PC-3 (cell line): ENCODE measurements around the gene SYNE1.

ENCODE experiments used
- EZH2 ChIP-seq: fragments of 300-600 bp; sonication (generic); IDR thresholded peaks from one replicate; pipeline ENCODE4 v1.6.1; 2017; ENCODE audit warnings: antibody characterized with exemption, mild to moderate bottlenecking, low read length; ENCODE audit not compliant: unreplicated experiment
- TF ChIP-seq, protein P1 (sequence below): fragments of 300-600 bp; sonication (generic); conservative IDR thresholded peaks from 2 replicates; pipeline ENCODE4 v1.5.1; 2017; ENCODE audit warnings: antibody characterized with exemption, low read depth, mild to moderate bottlenecking, low read length

DNA sequence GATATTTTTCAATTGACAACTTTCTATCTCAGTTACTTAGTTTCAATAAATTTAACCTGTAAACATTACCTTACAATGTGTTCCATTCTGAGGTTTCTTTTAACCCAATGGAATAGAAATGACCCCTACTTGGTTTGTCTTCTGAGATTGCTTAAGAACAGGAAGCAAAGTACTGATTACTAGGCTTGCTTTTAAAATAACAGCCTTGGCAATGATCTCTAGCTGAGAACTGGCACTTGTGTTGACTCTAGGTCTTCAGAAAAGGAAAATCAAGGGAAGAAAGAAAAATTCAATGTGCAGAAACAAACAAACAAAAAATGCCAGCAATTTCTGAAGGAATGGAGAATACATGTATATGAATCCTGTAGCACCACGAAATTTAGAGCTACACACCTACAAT, 66.1 kb downstream of the SYNE1 start:
- TF ChIP-seq EZH2, result no peak
- TF ChIP-seq, protein P1, sequence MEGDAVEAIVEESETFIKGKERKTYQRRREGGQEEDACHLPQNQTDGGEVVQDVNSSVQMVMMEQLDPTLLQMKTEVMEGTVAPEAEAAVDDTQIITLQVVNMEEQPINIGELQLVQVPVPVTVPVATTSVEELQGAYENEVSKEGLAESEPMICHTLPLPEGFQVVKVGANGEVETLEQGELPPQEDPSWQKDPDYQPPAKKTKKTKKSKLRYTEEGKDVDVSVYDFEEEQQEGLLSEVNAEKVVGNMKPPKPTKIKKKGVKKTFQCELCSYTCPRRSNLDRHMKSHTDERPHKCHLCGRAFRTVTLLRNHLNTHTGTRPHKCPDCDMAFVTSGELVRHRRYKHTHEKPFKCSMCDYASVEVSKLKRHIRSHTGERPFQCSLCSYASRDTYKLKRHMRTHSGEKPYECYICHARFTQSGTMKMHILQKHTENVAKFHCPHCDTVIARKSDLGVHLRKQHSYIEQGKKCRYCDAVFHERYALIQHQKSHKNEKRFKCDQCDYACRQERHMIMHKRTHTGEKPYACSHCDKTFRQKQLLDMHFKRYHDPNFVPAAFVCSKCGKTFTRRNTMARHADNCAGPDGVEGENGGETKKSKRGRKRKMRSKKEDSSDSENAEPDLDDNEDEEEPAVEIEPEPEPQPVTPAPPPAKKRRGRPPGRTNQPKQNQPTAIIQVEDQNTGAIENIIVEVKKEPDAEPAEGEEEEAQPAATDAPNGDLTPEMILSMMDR, result no peak
